ENCODE data around the gene SBF2.

Gene SBF2

GRCh38 chr11:10308201-10308954 is 14.4 kb upstream of the SBF2 start:
- Histone ChIP-seq H3K4me3 (peak overlapping the region; percentile 80), H3K27ac (peak overlapping the region; percentile 57)
- no peak for DNase-seq (ENCODE audit: low spot score)
- no peak for TF ChIP-seq CTCF (IDR thresholded peaks at IDR 0.05)

GRCh38 chr11:10307400-10308200 is 13.6 kb upstream of the SBF2 start:
- peak; percentile 98 for TF ChIP-seq CTCF (IDR thresholded peaks at IDR 0.05)
- peak overlapping the region; percentile 51 to 57 for H3K27ac ChIP-seq
- peak overlapping the region; percentile 80 for H3K4me3 ChIP-seq
- peak; percentile 86 for DNase-seq (ENCODE audit: low spot score)

GRCh38 chr11:10307022-10307399 is 13.0 kb upstream of the SBF2 start:
- H3K27ac ChIP-seq: peak overlapping the region; percentile 57 to 88
- H3K4me3 ChIP-seq: peak overlapping the region; percentile 80
- no peak for TF ChIP-seq CTCF (IDR thresholded peaks at IDR 0.05)
- DNase-seq (ENCODE audit: low spot score): no peak

- Histone ChIP-seq H3K27ac (peak overlapping the region; percentile 51 to 88), H3K4me3 (peak overlapping the region; percentile 80)
- no peak for TF ChIP-seq CTCF (IDR thresholded peaks at IDR 0.05)
- peak; percentile 78 for DNase-seq (ENCODE audit: low spot score)
These were observed 12.2 kb upstream of the SBF2 start for GRCh38 chr11:10305964-10306918.

- no peak for DNase-seq (ENCODE audit: low spot score)
- H3K27ac ChIP-seq: peak overlapping the region; percentile 51 to 88
- H3K4me3 ChIP-seq: peak overlapping the region; percentile 80
- TF ChIP-seq CTCF (IDR thresholded peaks at IDR 0.05): no peak
These were observed 11.4 kb upstream of the SBF2 start for GRCh38 chr11:10305262-10305963.
